Measurements from ENCODE around the gene GMCL1.
"Not testable (repeated sequence)": the region's sequence is repeated elsewhere in the genome, so short reads cannot be mapped to it uniquely, and the experiment has no call there.

Gene GMCL1

GRCh38 chr2:69790601-69790959, 38.9 kb upstream of the GMCL1 start:
- H3K9me3 ChIP-seq: no peaks in the 10 kb centered on the region
- H3K9ac ChIP-seq: peak overlapping the region; percentile 76
- H3K4me3 ChIP-seq: peak overlapping the region; percentile 60
- H4K20me1 ChIP-seq: no peaks in the 10 kb centered on the region
- peak overlapping the region; percentile 82 for H3K27ac ChIP-seq
- no peak for TF ChIP-seq Cebpa-rat (IDR thresholded peaks at IDR 0.05)
- 0 out of 2 replicates have a peak, but pooled peaks cover 8% of the 10 kb centered on the region for H3K36me3 ChIP-seq
- H3K4me1 ChIP-seq: peaks cover 50% of the 10 kb centered on the region
- H3K4me2 ChIP-seq: peak overlapping the region; percentile 94
- H3K27me3 ChIP-seq: no peaks in the 10 kb centered on the region

- Histone ChIP-seq H3K4me1 (peaks cover 46% of the 10 kb centered on the region), H3K9ac (peak overlapping the region; percentile 76; the same call in 1 of the 2 replicates), H3K9me3 (no peaks in the 10 kb centered on the region), H3K4me3 (peak overlapping the region; percentile 60; the same call in 1 of the 2 replicates), H3K4me2 (peak overlapping the region; percentile 94), H3K36me3 (0 out of 2 replicates have a peak, but pooled peaks cover 8% of the 10 kb centered on the region), H4K20me1 (no peaks in the 10 kb centered on the region), H3K27ac (peak overlapping the region; percentile 82; the same call in 1 of the 2 replicates), H3K27me3 (no peaks in the 10 kb centered on the region)
- TF ChIP-seq Cebpa-rat (IDR thresholded peaks at IDR 0.05): no peak
Observed at GRCh38 chr2:69791045-69791444, 38.4 kb upstream of the GMCL1 start.

GRCh38 chr2:69796174-69796573, 33.3 kb upstream of the GMCL1 start:
- H3K9ac ChIP-seq: no peak overlapping the region
- H4K20me1 ChIP-seq: no peaks in the 10 kb centered on the region
- no peak overlapping the region for H3K4me2 ChIP-seq
- H3K27ac ChIP-seq: no peak overlapping the region
- H3K36me3 ChIP-seq: no peaks in the 10 kb centered on the region; the same call in 1 of the 2 replicates
- H3K4me3 ChIP-seq: no peak overlapping the region
- H3K9me3 ChIP-seq: no peaks in the 10 kb centered on the region
- H3K27me3 ChIP-seq: no peaks in the 10 kb centered on the region
- peaks cover 23% of the 10 kb centered on the region for H3K4me1 ChIP-seq
- TF ChIP-seq Cebpa-rat (IDR thresholded peaks at IDR 0.05): no peak

GRCh38 chr2:69797235-69797634, 32.2 kb upstream of the GMCL1 start:
- Histone ChIP-seq H3K4me3 (no peak overlapping the region), H3K36me3 (no peaks in the 10 kb centered on the region; the same call in 1 of the 2 replicates), H3K9me3 (no peaks in the 10 kb centered on the region), H4K20me1 (no peaks in the 10 kb centered on the region), H3K4me1 (peaks cover 17% of the 10 kb centered on the region), H3K27ac (no peak overlapping the region), H3K9ac (no peak overlapping the region), H3K4me2 (no peak overlapping the region), H3K27me3 (no peaks in the 10 kb centered on the region)
- TF ChIP-seq Cebpa-rat (IDR thresholded peaks at IDR 0.05): no peak

GRCh38 chr2:69797836-69798289, 31.6 kb upstream of the GMCL1 start:
- peaks cover 19% of the 10 kb centered on the region for H3K4me1 ChIP-seq
- no peaks in the 10 kb centered on the region for H3K27me3 ChIP-seq
- H3K4me2 ChIP-seq: peak overlapping the region; percentile 65
- no peaks in the 10 kb centered on the region for H3K9me3 ChIP-seq
- no peaks in the 10 kb centered on the region; the same call in 1 of the 2 replicates for H3K36me3 ChIP-seq
- no peaks in the 10 kb centered on the region for H4K20me1 ChIP-seq
- no peak overlapping the region for H3K9ac ChIP-seq
- TF ChIP-seq Cebpa-rat (IDR thresholded peaks at IDR 0.05): no peak
- H3K27ac ChIP-seq: no peak overlapping the region
- H3K4me3 ChIP-seq: no peak overlapping the region

- H3K27me3 ChIP-seq: no peaks in the 10 kb centered on the region
- H3K9me3 ChIP-seq: no peaks in the 10 kb centered on the region
- peak overlapping the region; percentile 8; the same call in 1 of the 2 replicates for H3K27ac ChIP-seq
- peak overlapping the region; percentile 65 for H3K4me2 ChIP-seq
- no peak overlapping the region for H3K4me3 ChIP-seq
- TF ChIP-seq Cebpa-rat (IDR thresholded peaks at IDR 0.05): no peak
- no peaks in the 10 kb centered on the region; the same call in 1 of the 2 replicates for H3K36me3 ChIP-seq
- no peaks in the 10 kb centered on the region for H4K20me1 ChIP-seq
- peaks cover 23% of the 10 kb centered on the region for H3K4me1 ChIP-seq
- no peak overlapping the region; the same call in 1 of the 2 replicates for H3K9ac ChIP-seq
Observed at GRCh38 chr2:69798290-69798908, 31.1 kb upstream of the GMCL1 start.

- Histone ChIP-seq H3K4me1 (peaks cover 29% of the 10 kb centered on the region), H3K4me2 (peak overlapping the region; percentile 65), H3K4me3 (no peak overlapping the region), H3K27ac (peak overlapping the region; percentile 8; the same call in 1 of the 2 replicates), H3K9ac (no peak overlapping the region), H3K27me3 (no peaks in the 10 kb centered on the region), H4K20me1 (no peaks in the 10 kb centered on the region), H3K9me3 (no peaks in the 10 kb centered on the region), H3K36me3 (no peaks in the 10 kb centered on the region; the same call in 1 of the 2 replicates)
- TF ChIP-seq Cebpa-rat (IDR thresholded peaks at IDR 0.05): no peak
Observed at GRCh38 chr2:69798909-69799526, 30.4 kb upstream of the GMCL1 start.

- H3K4me2 ChIP-seq: no peak overlapping the region
- peaks cover 37% of the 10 kb centered on the region for H3K4me1 ChIP-seq
- H3K9me3 ChIP-seq: no peaks in the 10 kb centered on the region
- H3K27ac ChIP-seq: no peak overlapping the region
- peaks cover 15% of the 10 kb centered on the region for H3K36me3 ChIP-seq
- TF ChIP-seq Cebpa-rat (IDR thresholded peaks at IDR 0.05): no peak
- no peak overlapping the region for H3K4me3 ChIP-seq
- H3K9ac ChIP-seq: no peak overlapping the region
- no peaks in the 10 kb centered on the region for H3K27me3 ChIP-seq
- H4K20me1 ChIP-seq: no peaks in the 10 kb centered on the region
Observed at GRCh38 chr2:69801745-69802290, 27.6 kb upstream of the GMCL1 start.

- H3K36me3 ChIP-seq: peaks cover 20% of the 10 kb centered on the region
- not testable (repeated sequence) for H3K27ac ChIP-seq, H3K9me3 ChIP-seq, H3K4me3 ChIP-seq, H3K9ac ChIP-seq, H3K27me3 ChIP-seq, H4K20me1 ChIP-seq
- H3K4me2 ChIP-seq: peak overlapping the region; percentile 19; the same call in 1 of the 2 replicates
- H3K4me1 ChIP-seq: peaks cover 37% of the 10 kb centered on the region
Observed at GRCh38 chr2:69802781-69803367, 26.6 kb upstream of the GMCL1 start.

GRCh38 chr2:69804416-69804815, 25.0 kb upstream of the GMCL1 start:
- Histone ChIP-seq H3K4me3 (no peak overlapping the region), H4K20me1 (no peaks in the 10 kb centered on the region), H3K4me2 (peak overlapping the region; percentile 70), H3K4me1 (peaks cover 23% of the 10 kb centered on the region), H3K27ac (peak overlapping the region; percentile 13; the same call in 1 of the 2 replicates), H3K9me3 (no peaks in the 10 kb centered on the region), H3K9ac (no peak overlapping the region), H3K27me3 (no peaks in the 10 kb centered on the region), H3K36me3 (peaks cover 25% of the 10 kb centered on the region)
- no peak for TF ChIP-seq Cebpa-rat (IDR thresholded peaks at IDR 0.05)

Measured in BLaER1 (cell line).